K562 (cell line): ENCODE data around the gene ADARB2. TPM values are rescaled to one million over a fixed set of nuclear protein-coding genes. Genes with fewer than 3 reads are reported as not detected.

Source experiments
- ATAC-seq: fragments of 200-7000 bp; cut with Tn5 transposase; 3 replicates; pipeline ENCODE4 v1.9.1; 2020; ENCODE audit warnings: moderate library complexity
- BruUV-seq: library from RNA; stranded (reverse); fragments of 400-500 nt; replicated peaks from 2 replicates; lab custom pipeline; 2021; lab: Mats Ljungman, UMichigan
- CTCF ChIA-PET: fragments of 300-600 bp; formaldehyde crosslinking; extraction: SDS; loops from one replicate; lab custom pipeline; 2021; ENCODE audit warnings: low intra/inter-chr PET ratio; lab: Yijun Ruan, JAX
- POLR2A ChIA-PET: fragments of 300-600, 350-650 bp; sonication (Branson Sonifier 250); formaldehyde crosslinking; extraction: SDS; loops from one replicate; lab custom pipeline; 2021; ENCODE audit warnings: antibody characterized with exemption, inconsistent platforms; lab: Yijun Ruan, JAX
- DNase-seq, 4 experiments: peaks; one replicate each; pipeline versions ENCODE4 v3.0.0 to v3.0.0-alpha.2; 2011 to 2018; ENCODE audit warnings: low spot score in 3 of 4, mixed read lengths in 3 of 4; ENCODE audit errors: extremely low read depth in 1 of 4
- FAIRE-seq: peaks from 2 replicates; lab custom pipeline; 2011; peaks lifted over from hg19 to GRCh38; lab: Jason Lieb, UNC
- H2AFZ ChIP-seq: 2 replicates; pipeline ENCODE4 v1.6.0; 2011; ENCODE audit warnings: low read depth, low read length, control low read depth, inconsistent platforms
- H3K27ac ChIP-seq: fragments of 200-600 bp; 3 replicates; pipeline ENCODE4 v1.8.0; 2011; ENCODE audit warnings: low read depth, mild to moderate bottlenecking, control low read depth, inconsistent platforms, low read length, moderate library complexity, mixed read lengths; ENCODE audit errors: extremely low read depth
- H3K27me3 ChIP-seq, 2 experiments: fragments of 300-600 bp in 1 of 2; 2 replicates in 1 of 2; 3 replicates in 1 of 2; pipeline versions ENCODE4 v1.6.0 to v1.8.0; 2011; ENCODE audit warnings: inconsistent platforms in 2 of 2, low read length in 2 of 2, mild to moderate bottlenecking in 1 of 2, mixed read lengths in 1 of 2, moderate library complexity in 1 of 2; ENCODE audit not compliant: control insufficient read depth in 2 of 2, insufficient read depth in 2 of 2
- H3K36me3 ChIP-seq: fragments of 300-600 bp; 3 replicates; pipeline ENCODE4 v1.8.0; 2011; ENCODE audit warnings: mild to moderate bottlenecking, low read length, inconsistent platforms; ENCODE audit not compliant: control insufficient read depth, insufficient read depth
- H3K4me1 ChIP-seq, 2 experiments: fragments of 200-600 bp in 1 of 2; replicated peaks in 1 of 2; 2 replicates in 1 of 2; 3 replicates in 1 of 2; pipeline versions ENCODE4 v1.5.1 to v1.8.0; 2011; ENCODE audit warnings: inconsistent platforms in 2 of 2, low read length in 2 of 2, mild to moderate bottlenecking in 1 of 2, mixed read lengths in 1 of 2, moderate library complexity in 1 of 2; ENCODE audit not compliant: control insufficient read depth in 2 of 2, insufficient read depth in 2 of 2
- H3K4me2 ChIP-seq: 2 replicates; pipeline ENCODE4 v1.6.1; 2011; ENCODE audit warnings: low read length, control low read depth, inconsistent platforms, mixed read lengths; ENCODE audit not compliant: insufficient read depth
- H3K4me3 ChIP-seq: fragments of 200-600 bp; sonication (generic), shearing (Covaris generic); 2 replicates; pipeline ENCODE4 v1.5.1; 2016; ENCODE audit warnings: control low read depth, inconsistent platforms
- H3K79me2 ChIP-seq: fragments of 200-600 bp; 3 replicates; pipeline ENCODE4 v1.8.0; 2011; ENCODE audit warnings: low read length, inconsistent platforms; ENCODE audit not compliant: control insufficient read depth, insufficient read depth
- H3K9ac ChIP-seq, 2 experiments: 2 replicates each; pipeline versions ENCODE4 v1.6.0 to v1.6.1; 2011; ENCODE audit warnings: low read depth in 2 of 2, low read length in 2 of 2, control low read depth in 1 of 2, inconsistent platforms in 1 of 2, mild to moderate bottlenecking in 1 of 2, mixed read lengths in 1 of 2; ENCODE audit not compliant: insufficient read depth in 1 of 2
- H3K9me1 ChIP-seq: one replicate; pipeline ENCODE4 v1.6.0; 2011; ENCODE audit warnings: inconsistent platforms, mild to moderate bottlenecking, low read length, moderate library complexity; ENCODE audit not compliant: control insufficient read depth, insufficient read depth
- H3K9me3 ChIP-seq: replicated peaks from 2 replicates; pipeline ENCODE4 v1.5.1; 2011; ENCODE audit warnings: low read depth, low read length, inconsistent platforms; ENCODE audit not compliant: control insufficient read depth, insufficient read depth
- H4K20me1 ChIP-seq: replicated peaks from 2 replicates; pipeline ENCODE4 v1.6.1; 2011; ENCODE audit warnings: low read length, inconsistent platforms, mixed read lengths; ENCODE audit not compliant: control insufficient read depth, insufficient read depth
- ATF4 ChIP-seq: fragments of 450-650 bp; formaldehyde crosslinking; IDR thresholded peaks from 2 replicates; pipeline ENCODE4 v1.4.0; 2022; ENCODE audit warnings: mild to moderate bottlenecking, moderate library complexity
- ETV1 ChIP-seq: fragments of 450-650 bp; conservative IDR thresholded peaks from 2 replicates; pipeline ENCODE4 v1.6.1; 2016; ENCODE audit warnings: missing genetic modification characterization, control low read depth, low read depth, missing compliant biosample characterization
- FOXK2 ChIP-seq, 2 experiments: fragments of 450-650 bp; IDR thresholded peaks in 1 of 2; conservative IDR thresholded peaks in 1 of 2; 2 replicates each; pipeline ENCODE4 v1.6.1; 2016; ENCODE audit warnings: low read depth in 2 of 2, mild to moderate bottlenecking in 1 of 2
- HMG20B ChIP-seq: fragments of 250-450 bp; sonication (Bioruptor Pico); IDR thresholded peaks from 2 replicates; pipeline ENCODE4 v1.5.0; 2021; ENCODE audit warnings: mild to moderate bottlenecking
- IRF1 ChIP-seq: sonication (generic); formaldehyde crosslinking; IDR thresholded peaks from 2 replicates; pipeline ENCODE4 v1.8.0; 2022; ENCODE audit warnings: missing genetic modification reagents, mild to moderate bottlenecking, borderline replicate concordance
- KLF10 ChIP-seq: fragments of 250-450 bp; sonication (Bioruptor Pico); IDR thresholded peaks from 2 replicates; pipeline ENCODE4 v1.6.1; 2021; ENCODE audit warnings: matching md5 sums
- PRPF4 ChIP-seq: fragments of 200-400 bp; formaldehyde crosslinking; IDR thresholded peaks from one replicate; pipeline ENCODE4 v1.6.1; 2017; ENCODE audit warnings: low read length, low read depth, mild to moderate bottlenecking; ENCODE audit not compliant: insufficient read depth, poor library complexity, severe bottlenecking
- RBFOX2 ChIP-seq: fragments of 200-400 bp; formaldehyde crosslinking; IDR thresholded peaks from 2 replicates; pipeline ENCODE4 v1.6.1; 2017; ENCODE audit warnings: low read depth, mild to moderate bottlenecking, low read length, moderate library complexity
- RBM22 ChIP-seq: fragments of 200-400 bp; formaldehyde crosslinking; IDR thresholded peaks from 2 replicates; pipeline ENCODE4 v1.6.1; 2018; ENCODE audit warnings: low read length, low read depth; ENCODE audit not compliant: poor library complexity, severe bottlenecking
- ZBTB2 ChIP-seq: fragments of 450-650 bp; IDR thresholded peaks from 2 replicates; pipeline ENCODE4 v1.6.1; 2016; ENCODE audit warnings: antibody characterized with exemption
- ZBTB49 ChIP-seq: sonication (generic); formaldehyde crosslinking; IDR thresholded peaks from 2 replicates; pipeline ENCODE4 v1.8.0; 2022; ENCODE audit warnings: missing genetic modification reagents, mild to moderate bottlenecking, borderline replicate concordance
- ZNF143 ChIP-seq: sonication (generic); formaldehyde crosslinking; IDR thresholded peaks from 2 replicates; pipeline ENCODE4 v1.9.0; 2022; ENCODE audit warnings: mild to moderate bottlenecking, missing genetic modification reagents
- ZNF217 ChIP-seq: sonication (generic); formaldehyde crosslinking; IDR thresholded peaks from 2 replicates; pipeline ENCODE4 v1.8.0; 2022; ENCODE audit warnings: mild to moderate bottlenecking, missing genetic modification reagents
- ZNF384 ChIP-seq: IDR thresholded peaks from 2 replicates; pipeline ENCODE4 v1.6.1; 2012; ENCODE audit warnings: low read depth, low read length, improper control_type of control experiment
- ZNF507 ChIP-seq: conservative IDR thresholded peaks from 2 replicates; pipeline ENCODE4 v1.6.1; 2017; ENCODE audit warnings: missing genetic modification characterization, missing compliant biosample characterization
- WGBS: fragments of 100-300 bp; shearing (Covaris generic); methylation state at CpG from one replicate; pipeline ENCODE4 v1.1.6; 2016; ENCODE audit warnings: low coverage, mixed read lengths; ENCODE audit not compliant: insufficient coverage; ENCODE audit errors: missing lambda C conversion rate; 5-methylcytosine and 5-hydroxymethylcytosine counted together
- in situ Hi-C: fragments of 300-500 bp; cut with MboI; formaldehyde crosslinking; loops from 4 replicates; pipeline ENCODE4 v1.15.0; 2018; ENCODE audit warnings: inconsistent platforms, mixed read lengths
- intact Hi-C: fragments of 100-400 bp; cut with micrococcal nuclease; formaldehyde crosslinking; loops from 2 replicates; pipeline ENCODE4 v1.14.2; 2022
- polyA plus RNA-seq, 8 experiments: library from polyadenylated mRNA; depleted of rRNA in 4 of 8; stranded (reverse) in 5 of 8; unstranded in 3 of 8; fragments of >200 nt; fragmentation: Nextera tagmentation in 2 of 8; fragmentation: Illumina TruSeq in 1 of 8; extraction: Ambion mirVana in 2 of 8; extraction: Trizol in 1 of 8; gene quantifications; 2 replicates each; pipeline versions ENCODE4 v1.2.1 to v1.2.3, GENCODE V29; 2011 to 2014; ENCODE audit warnings: inconsistent platforms in 1 of 8, missing spikeins in 1 of 8
- total RNA-seq, 7 experiments: library from RNA; depleted of rRNA in 6 of 7; stranded (reverse); fragments of >200 nt in 6 of 7; fragmentation: Illumina TruSeq in 2 of 7; extraction: Trizol in 2 of 7; gene quantifications; 2 replicates each; pipeline versions ENCODE4 v1.2.1 to v1.2.3, GENCODE V29; 2011 to 2021; ENCODE audit warnings: low replicate concordance in 1 of 7

Gene ADARB2
- total and polyA plus RNA-seq, 9 of the 15 experiments (the other 6 are each of a cell fraction or from before 2014, with no cell fraction given): not detected

- TF ChIP-seq PRPF4 (no peak), ZNF217 (CRISPR knock-in tag) (no peak)
Measured at GRCh38 chr10:1294748-1295147, 442.6 kb downstream of the ADARB2 start (continued).

- CTCF ChIA-PET: no interaction called here
- no peaks in the 10 kb centered on the region for H3K9me1 ChIP-seq
- no peak overlapping the region for H3K4me2 ChIP-seq
- H2AFZ ChIP-seq: no peak overlapping the region
- POLR2A ChIA-PET: no interaction called here
- H3K27me3 ChIP-seq: peaks cover 28 to 57% of the 10 kb centered on the region in 2 experiments
- no peak for DNase-seq
- peaks cover 0 to 4% of the 10 kb centered on the region in 2 experiments; a peak in 1 of 5 replicates for H3K4me1 ChIP-seq
- intact Hi-C loops: no loop called here
- WGBS: 0% methylated on average over 10 of the region's 10 CpGs
- H3K9ac ChIP-seq: no peak overlapping the region
- no peaks in the 10 kb centered on the region for H3K9me3 ChIP-seq
- no peak for ATAC-seq
- in situ Hi-C loops: no loop called here
- no peak overlapping the region for H3K4me3 ChIP-seq
- H4K20me1 ChIP-seq: no peaks in the 10 kb centered on the region
- H3K27ac ChIP-seq: no peak overlapping the region
- H3K36me3 ChIP-seq: no peaks in the 10 kb centered on the region
- no peak for FAIRE-seq
- H3K79me2 ChIP-seq: no peaks in the 10 kb centered on the region
- BruUV-seq: no TSS peak
- TF ChIP-seq ZNF384 (no peak), ZBTB2 (no peak), FOXK2 (conservative IDR thresholded peaks at IDR 0.05 in 1 of 2, IDR thresholded peaks at IDR 0.05 in 1 of 2; ENCODE audit: low read depth in 2 of 2) (no peak), ZNF507 (tag) (no peak), KLF10 (CRISPR knock-in tag) (no peak), ZNF143 (CRISPR knock-in tag) (no peak), ATF4 (CRISPR knock-in tag) (no peak), ETV1 (tag) (no peak), ZBTB49 (no peak), HMG20B (CRISPR knock-in tag) (no peak), RBM22 (no peak), IRF1 (CRISPR knock-in tag) (no peak), RBFOX2 (no peak)
Measured at GRCh38 chr10:1293636-1294435, 443.5 kb downstream of the ADARB2 start.
